Stimulated activated CD4-positive, alpha-beta T cell treated with anti-CD3 and anti-CD28 coated beads, Interleukin-4, amount 100 ng/mL, for 4 hours (primary cell): ENCODE measurements around the gene CHDH.
A peak's percentile ranks its signal among the peaks of the same experiment; 100 is the strongest.

Source experiments
- DNase-seq, 2 experiments: peaks; one replicate each; pipeline ENCODE4 v3.0.0-alpha.2; 2020

Gene CHDH, protein sequence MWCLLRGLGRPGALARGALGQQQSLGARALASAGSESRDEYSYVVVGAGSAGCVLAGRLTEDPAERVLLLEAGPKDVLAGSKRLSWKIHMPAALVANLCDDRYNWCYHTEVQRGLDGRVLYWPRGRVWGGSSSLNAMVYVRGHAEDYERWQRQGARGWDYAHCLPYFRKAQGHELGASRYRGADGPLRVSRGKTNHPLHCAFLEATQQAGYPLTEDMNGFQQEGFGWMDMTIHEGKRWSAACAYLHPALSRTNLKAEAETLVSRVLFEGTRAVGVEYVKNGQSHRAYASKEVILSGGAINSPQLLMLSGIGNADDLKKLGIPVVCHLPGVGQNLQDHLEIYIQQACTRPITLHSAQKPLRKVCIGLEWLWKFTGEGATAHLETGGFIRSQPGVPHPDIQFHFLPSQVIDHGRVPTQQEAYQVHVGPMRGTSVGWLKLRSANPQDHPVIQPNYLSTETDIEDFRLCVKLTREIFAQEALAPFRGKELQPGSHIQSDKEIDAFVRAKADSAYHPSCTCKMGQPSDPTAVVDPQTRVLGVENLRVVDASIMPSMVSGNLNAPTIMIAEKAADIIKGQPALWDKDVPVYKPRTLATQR

DNA sequence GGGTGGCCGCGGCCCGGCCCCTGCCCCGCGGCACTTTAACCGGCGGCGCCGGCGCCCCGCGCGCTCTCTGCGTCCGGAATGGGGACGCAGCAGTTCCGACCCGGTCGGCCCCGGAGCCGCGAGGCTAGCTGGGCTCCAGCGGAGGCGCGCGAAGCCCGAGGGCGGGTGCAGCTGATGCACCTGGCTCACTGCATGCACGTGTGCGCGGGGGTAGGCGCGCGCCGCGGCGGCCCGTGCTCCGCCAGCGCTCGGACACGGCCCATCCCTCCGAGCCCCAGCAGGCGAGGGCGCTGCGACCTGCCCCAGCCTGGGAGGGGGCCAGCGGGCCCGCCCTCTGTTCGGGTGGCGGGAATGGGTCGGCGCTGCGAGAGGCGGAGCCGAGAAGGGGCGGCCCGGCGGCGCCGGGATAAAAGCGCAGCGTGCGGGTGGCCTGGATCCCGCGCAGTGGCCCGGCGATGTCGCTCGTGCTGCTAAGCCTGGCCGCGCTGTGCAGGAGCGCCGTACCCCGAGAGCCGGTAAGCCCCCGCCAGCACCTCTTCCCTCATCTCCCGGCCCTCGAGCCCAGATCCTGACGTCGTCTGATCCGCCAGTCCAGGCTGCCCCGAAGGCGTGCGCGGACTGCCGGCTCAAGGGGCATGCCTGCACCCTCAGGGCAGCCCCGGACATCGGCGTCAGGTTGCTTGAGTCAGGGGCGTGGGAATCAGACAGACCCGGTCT is at the start of gene CHDH, which contains the start of gene IL17RB:
Gene CHDH (minus strand): TSS at position 286 of the 717 bp plus-strand sequence. CDS start 22,411 bp downstream, outside the sequence.
Gene IL17RB (plus strand): TSS at position 435 of the 717 bp plus-strand sequence. CDS start 21 bp downstream, at position 456.
- DNase-seq, result peak in 1 of 2 experiments; percentile 4

DNA sequence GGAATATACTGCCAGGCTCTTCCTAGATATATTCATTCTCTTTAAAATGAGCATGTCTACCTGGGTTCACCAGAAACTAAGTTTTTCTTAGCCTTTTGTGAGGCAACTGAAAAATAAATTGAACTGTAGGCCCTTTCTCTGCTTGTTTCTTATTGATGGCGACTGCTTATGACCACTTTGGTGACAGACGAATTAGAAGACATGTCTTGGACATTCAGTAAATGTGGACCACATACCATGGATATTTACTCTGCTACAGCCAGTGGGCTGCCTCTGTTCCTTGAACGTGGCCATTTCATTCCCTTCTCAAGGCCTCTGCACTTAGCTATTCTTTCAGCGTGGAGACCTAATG is 46.0 kb upstream of the CHDH start:
- no peak for DNase-seq

DNA sequence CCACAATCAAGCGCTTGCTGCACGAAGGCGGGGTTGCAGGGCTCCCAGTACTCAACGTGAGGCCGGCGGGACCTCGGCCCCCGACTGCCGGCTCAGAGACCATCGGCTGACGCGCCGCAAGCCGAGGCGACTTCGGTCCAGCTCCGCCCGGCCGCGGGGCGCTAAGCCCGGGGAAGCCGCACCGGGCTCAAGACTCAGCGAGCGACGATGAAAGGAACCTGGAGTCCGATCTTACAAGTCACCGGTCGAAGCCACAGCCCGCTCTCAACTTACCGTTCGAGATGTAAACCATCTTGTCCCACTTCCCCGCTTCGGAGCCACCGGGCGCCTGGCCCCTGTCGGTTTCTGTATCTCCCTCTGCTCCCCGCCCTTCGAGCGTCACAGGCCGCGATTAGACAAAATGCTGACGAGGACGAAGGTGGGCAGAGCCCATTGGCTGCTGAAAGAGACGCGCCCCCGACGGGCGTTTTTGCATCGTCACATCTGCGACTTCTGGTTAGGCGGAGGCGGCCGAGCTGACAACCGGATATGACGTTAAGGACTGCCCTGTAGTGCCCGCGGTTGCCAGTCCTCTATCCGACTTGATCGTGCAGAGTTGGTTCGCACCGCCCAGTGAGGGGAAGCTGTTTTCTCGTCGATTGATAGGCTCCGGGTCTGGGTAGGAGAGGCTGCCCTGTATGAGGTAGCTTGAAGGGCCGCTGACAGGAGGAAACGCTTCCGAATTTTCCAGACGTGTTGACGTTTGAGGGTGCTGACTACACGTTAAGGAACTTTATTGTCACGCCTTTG is 45.5 kb upstream of the CHDH start, which contains the start of gene SELENOK:
Gene SELENOK (minus strand): TSS at position 363 of the 789 bp plus-strand sequence.
- peak; percentile 89 to 97 for DNase-seq

DNA sequence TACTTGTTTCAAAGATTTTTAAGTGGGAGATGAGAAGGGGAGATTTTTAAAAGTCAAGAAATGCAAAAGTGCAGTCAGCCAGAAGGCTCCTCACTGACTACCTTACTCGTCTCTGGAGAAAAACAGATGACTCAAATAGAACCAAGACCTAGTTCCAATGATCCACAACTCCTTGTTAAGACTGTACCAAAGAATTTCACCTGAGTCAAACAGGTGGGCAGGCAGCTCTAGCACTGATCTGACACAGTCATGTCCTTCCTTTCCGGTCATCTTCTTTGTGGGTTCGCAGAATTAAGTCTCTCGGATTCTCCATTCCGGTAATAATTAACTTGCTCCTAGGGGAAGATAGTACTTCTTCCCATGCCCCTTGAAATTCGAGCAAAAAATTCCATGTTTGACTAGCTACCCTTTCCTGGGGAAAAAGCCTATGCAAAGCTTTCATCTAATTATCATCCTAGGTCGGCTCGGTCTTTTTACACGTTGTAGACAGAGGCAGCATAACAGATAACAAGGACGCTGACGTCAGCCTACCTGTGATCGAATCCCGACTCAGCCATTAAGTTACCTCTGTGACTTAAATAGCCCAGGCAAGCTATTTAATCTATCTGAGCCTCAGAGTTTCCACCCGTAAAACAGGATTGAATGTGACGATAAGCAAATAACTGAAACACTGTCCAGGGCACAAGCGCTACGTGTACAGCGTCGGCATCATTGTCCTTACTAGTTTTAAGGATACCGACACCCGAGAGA is 44.7 kb upstream of the CHDH start:
- peak; percentile 29 to 57 for DNase-seq

DNA sequence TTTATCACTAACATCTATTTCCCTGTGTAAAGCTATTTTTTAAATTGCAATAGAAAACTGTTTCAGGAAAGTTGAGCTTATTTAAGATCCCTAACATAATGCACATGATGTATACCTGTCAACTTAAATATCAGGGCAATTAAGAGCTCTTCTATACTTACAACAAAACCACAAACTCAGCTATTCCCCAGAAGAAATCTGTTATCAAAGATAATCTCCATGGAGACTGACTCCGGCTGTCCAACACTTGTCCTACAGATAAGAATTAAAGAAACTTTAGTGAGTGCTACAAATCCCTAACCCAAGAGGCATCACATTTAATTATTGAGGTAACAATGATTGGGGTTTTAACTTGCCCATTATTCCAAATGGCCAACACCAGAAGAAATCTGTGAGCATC is 42.0 kb upstream of the CHDH start:
- DNase-seq, result no peak

GRCh38 chr3:53887446-53887845 is 41.2 kb upstream of the CHDH start:
- DNase-seq, result no peak

DNA sequence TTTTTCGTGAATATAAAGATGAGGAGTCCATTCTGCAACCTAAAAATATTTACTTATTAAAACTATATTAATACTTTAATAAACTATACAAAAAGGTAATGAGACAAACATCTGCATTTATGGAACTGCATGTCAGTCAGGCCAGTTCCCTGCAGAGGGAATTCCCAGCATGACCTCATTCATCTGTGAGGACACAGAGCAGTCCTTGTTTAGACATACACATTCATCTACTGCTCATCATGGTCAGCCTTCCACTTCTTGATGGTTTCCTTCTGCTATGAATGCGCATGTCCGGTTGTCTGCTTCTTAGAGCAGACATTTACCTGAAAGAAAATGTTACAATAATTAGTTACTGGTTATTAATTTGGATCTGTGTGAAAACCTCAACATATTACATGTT is 39.0 kb upstream of the CHDH start:
- no peak for DNase-seq

GRCh38 chr3:53884623-53885022 is 38.4 kb upstream of the CHDH start:
- no peak for DNase-seq

GRCh38 chr3:53883008-53883407 is 36.8 kb upstream of the CHDH start:
- no peak for DNase-seq

DNA sequence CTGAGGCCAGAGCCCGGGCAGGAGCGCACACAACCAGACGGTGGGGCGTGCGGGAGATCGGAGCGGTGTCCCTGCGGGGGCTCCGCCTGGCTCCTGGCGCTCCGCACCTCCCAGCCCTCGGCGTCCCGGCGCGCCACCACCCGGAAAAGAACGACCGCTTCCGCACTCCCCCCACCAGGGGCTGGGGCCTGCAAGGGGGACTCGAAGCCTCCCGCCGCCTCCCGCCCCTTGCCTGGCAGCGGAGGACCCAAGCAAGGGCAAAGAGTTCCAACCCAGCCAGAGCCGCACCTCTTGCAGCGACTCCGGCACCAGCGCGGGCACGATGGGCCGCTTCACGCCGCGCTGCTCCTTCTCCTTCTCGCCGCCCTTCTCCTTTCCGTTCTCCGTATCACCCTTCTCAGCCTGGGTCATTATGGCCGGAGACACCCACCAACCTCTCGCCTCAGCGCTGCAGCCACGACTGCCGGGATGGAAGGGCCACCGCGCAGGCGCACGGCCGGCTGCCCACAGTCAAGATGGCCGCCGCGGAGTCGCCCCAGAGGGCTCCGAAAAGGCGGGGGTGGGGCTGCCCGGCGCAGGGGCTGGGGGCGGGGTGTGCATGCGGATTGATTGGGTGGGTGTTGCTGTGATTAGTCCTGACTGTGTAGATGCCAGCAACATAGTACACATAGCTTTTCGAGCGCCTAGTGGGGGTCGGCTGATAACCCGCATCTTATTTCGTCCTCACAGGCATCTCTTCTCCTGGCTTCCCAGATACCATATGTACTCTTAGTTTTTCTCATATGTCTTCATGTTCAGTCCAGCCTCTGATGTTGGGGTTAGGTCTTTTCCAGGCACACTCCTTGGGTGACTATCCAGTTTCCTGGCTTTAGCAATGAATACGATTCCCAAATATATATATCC is 35.7 kb upstream of the CHDH start, which contains the start of gene ACTR8:
Gene ACTR8 (minus strand): TSS at position 462 of the 903 bp plus-strand sequence. CDS start 51 bp downstream, at position 411.
- peak; percentile 85 to 86 for DNase-seq

- no peak for DNase-seq
Observed at GRCh38 chr3:53880396-53881345, 34.5 kb upstream of the CHDH start.

DNA sequence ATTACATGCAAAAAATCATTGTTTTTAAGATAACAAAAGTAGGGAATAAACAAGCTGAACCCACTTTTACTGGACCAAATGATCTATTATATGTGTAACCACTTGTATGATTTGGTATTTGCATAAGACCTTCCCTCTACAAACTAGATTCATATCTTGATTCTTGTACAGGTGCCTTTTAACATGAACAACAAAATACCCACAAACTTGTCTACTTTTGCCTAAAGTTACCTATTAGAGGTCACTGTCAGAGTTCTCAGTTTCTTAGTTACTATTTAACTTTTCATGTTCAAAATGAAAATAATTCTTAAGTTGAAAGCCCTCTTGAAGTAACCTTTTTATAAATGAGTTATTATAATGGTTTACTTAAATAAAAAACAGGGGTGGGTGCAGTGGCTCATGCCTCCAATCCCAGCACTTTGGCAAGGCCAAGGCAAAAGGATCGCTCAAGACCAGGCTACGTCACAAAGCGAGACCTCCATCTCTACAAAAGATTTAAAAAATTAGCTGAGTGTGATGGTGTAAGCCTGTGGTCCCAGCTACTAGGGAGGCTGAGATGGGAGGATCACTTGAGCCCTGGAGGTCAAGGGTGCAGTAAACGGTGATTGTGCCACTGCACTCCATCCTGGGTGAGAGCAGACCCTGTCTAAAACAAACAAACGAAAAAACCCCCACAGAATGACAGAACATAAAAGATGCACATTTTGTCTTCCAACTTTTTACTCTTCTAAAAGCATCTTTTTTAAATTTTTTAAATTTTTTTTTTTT is 19.7 kb upstream of the CHDH start:
- no peak for DNase-seq

DNA sequence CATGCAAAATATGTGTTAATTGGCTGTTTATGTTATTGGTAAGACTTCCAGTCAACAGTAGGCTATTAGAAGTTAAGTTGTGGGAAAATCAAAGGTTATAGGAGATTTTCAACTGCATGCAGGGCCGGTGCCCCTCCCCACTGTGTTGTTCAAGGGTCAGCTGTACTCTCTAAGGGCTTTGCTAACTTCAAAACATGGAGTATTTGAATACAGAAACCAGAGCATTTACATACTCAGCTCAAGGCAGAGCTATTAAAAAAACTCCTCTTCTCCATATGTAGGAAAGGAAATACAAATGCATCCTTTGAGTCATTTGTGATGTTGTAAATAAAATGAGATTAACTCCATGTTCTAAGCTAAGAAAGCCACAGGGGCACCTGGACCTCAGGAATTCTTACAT is 16.9 kb upstream of the CHDH start:
- DNase-seq, result no peak

DNA sequence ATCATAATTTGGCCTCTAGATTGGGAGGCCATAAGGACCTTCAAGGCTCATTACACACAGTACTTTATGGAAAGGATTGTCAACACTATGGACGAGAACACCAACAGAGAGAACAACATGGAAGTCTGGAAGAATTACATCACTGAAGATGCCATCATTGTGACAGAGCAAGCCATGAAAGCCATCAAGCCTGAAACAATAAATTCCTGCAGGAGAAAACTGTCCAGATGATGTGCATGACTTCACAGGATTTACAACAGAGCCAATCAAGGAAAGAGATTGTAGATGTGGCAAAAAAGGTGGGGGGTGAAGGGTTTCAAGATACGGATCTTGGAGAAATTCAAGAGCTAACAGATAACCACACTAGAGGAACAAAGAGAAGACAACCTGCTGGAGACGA is 16.0 kb upstream of the CHDH start:
- no peak for DNase-seq

GRCh38 chr3:53860196-53860595 is 14.0 kb upstream of the CHDH start:
- no peak for DNase-seq

DNA sequence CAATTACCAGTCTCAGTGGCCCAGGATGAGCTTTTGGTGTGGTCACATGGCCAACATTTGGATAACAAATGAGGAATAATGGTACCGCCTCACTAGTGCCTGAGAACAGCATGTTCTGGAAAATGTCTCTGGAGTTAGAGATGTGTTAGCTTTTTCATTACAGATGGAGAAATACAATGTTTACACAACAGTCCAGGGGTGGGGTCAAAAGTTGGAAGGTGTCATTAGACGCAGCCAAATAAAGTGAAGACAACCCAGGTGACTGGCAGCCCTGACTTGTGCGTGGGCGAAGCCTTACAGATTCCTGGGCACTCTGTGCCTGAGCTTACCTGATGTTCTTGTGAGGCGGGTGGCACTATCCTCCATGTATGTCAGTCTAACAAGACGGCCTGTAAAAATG is 13.0 kb upstream of the CHDH start:
- DNase-seq, result no peak

GRCh38 chr3:53858096-53858741 is 12.0 kb upstream of the CHDH start:
- no peak for DNase-seq

- DNase-seq, result no peak
Observed at GRCh38 chr3:53856964-53857363, 10.7 kb upstream of the CHDH start.
